Measurements from ENCODE around the gene SENP7. TPM values are rescaled to one million over a fixed set of nuclear protein-coding genes. Genes with fewer than 3 reads are reported as not detected.

SENP7 gene
- total RNA-seq, 4 donors from 2014 or later = 13.5 to 44.6 (median 20.2) TPM

DNA sequence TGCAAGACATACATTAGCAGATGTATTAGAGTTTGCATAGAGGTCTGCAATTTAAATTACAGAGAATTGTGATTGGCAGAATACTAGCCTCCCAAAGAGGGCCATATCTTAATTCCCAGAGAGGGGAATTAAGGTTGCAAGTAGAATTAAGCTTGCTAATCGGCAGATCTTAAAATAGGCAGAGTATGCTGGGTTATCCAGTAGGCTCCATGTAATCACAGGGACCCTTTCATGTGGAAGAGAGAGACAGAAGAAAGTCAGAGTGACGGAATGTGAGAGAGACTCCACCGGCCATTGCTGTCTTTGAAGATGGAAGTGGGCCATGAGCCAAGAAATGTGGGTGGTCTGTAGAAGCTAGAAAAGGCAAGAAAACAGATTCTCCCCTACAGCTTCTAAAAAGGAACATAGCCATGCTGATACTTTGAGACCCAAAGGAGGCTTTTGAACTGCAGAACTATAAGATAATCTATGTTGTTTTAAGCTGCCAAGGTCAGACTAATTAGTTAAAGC lies 231.4 kb downstream of the SENP7 start:
- H3K36me3 ChIP-seq = no peaks in the 10 kb centered on the region
- no peak overlapping the region for H3K27ac ChIP-seq
- H3K4me3 ChIP-seq = no peak overlapping the region
- H3K9me3 ChIP-seq = no peaks in the 10 kb centered on the region
- TF ChIP-seq, protein P1, sequence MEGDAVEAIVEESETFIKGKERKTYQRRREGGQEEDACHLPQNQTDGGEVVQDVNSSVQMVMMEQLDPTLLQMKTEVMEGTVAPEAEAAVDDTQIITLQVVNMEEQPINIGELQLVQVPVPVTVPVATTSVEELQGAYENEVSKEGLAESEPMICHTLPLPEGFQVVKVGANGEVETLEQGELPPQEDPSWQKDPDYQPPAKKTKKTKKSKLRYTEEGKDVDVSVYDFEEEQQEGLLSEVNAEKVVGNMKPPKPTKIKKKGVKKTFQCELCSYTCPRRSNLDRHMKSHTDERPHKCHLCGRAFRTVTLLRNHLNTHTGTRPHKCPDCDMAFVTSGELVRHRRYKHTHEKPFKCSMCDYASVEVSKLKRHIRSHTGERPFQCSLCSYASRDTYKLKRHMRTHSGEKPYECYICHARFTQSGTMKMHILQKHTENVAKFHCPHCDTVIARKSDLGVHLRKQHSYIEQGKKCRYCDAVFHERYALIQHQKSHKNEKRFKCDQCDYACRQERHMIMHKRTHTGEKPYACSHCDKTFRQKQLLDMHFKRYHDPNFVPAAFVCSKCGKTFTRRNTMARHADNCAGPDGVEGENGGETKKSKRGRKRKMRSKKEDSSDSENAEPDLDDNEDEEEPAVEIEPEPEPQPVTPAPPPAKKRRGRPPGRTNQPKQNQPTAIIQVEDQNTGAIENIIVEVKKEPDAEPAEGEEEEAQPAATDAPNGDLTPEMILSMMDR (IDR thresholded peaks at IDR 0.05) = no peak
- no peak for TF ChIP-seq POLR2A (IDR thresholded peaks at IDR 0.05)
- H3K4me1 ChIP-seq = no peaks in the 10 kb centered on the region
- no peaks in the 10 kb centered on the region for H3K27me3 ChIP-seq
- DNase-seq = no peak

DNA sequence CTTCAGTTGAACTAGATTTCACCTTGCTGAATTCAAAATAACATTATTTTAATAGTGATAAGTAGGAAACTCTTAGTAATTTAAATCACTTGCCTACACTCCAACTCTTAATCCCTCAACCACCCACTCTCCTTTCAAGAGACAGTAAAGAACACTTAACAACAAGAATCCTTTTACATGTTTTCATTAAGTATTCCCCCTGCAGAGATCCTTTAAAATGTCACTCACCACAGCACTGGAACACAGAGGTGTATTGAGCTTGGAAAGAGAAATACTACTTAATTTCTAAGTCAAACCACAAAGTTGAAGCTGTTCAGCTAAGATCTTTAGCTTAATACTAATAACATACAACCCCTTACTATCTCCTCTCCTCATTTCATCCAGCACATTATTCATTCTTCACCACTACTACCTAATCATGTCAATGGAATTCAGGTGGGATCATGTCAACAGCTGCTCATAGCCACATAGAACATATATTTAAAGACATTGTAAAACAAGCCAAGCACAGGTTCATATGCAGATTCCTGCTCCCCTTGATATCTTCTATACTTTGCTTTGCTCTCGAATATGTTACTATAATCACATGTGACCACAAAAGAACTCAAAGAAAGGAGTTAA lies 233.1 kb downstream of the SENP7 start:
- TF ChIP-seq, protein P1 (IDR thresholded peaks at IDR 0.05) = no peak
- no peak for TF ChIP-seq POLR2A (IDR thresholded peaks at IDR 0.05)
- Histone ChIP-seq H3K9me3 (no peaks in the 10 kb centered on the region), H3K4me3 (no peak overlapping the region), H3K27me3 (no peaks in the 10 kb centered on the region), H3K27ac (no peak overlapping the region), H3K36me3 (no peaks in the 10 kb centered on the region), H3K4me1 (no peaks in the 10 kb centered on the region)
- no peak for DNase-seq

DNA sequence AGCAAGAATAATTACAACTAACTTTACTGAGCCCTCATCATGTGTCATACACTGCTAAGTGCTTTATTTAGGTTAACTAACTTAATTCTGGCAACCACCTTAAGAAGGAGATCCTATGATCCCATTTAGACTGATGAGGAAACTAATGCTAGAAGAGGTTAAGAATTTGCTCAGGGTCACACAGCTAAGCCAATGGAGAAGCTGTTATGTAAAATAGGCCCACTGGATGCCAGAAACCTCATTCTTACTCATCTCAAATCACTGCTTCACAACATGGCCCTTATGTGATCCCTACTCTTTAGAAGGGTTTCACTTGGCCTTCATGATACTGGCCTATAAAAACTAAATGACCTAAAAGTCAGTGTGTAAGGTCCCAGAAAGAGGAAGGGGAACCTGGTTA lies 233.8 kb downstream of the SENP7 start:
- no peak for DNase-seq

DNA sequence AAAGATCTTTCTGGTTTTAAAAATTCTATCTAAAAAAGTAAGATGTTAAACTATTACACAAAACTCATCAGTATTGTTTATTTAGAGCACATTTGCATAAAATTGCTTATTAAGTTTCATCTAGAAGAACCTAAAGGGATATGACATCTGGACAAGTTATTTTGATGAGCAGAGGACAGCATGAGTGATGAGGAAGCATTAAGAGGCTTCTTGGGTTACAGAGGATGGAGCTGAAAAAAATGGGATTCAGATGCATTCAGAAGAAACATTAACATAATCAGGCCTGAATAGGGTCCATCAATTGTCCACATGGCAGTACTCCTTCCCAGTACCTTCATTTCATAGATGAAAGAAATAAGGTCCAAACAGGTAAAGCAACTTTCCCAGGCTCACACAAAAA lies 234.3 kb downstream of the SENP7 start:
- no peak for DNase-seq
- no peaks in the 10 kb centered on the region for H3K9me3 ChIP-seq
- no peaks in the 10 kb centered on the region for H3K27me3 ChIP-seq
- H3K4me1 ChIP-seq = no peaks in the 10 kb centered on the region
- no peaks in the 10 kb centered on the region for H3K36me3 ChIP-seq
- no peak overlapping the region for H3K4me3 ChIP-seq
- TF ChIP-seq, protein P1 (IDR thresholded peaks at IDR 0.05) = no peak
- TF ChIP-seq POLR2A (IDR thresholded peaks at IDR 0.05) = no peak
- H3K27ac ChIP-seq = no peak overlapping the region

More for the DNA sequence above, 233.8 kb downstream of the SENP7 start:
- no peak overlapping the region for H3K4me3 ChIP-seq
- H3K36me3 ChIP-seq = no peaks in the 10 kb centered on the region
- no peak overlapping the region for H3K27ac ChIP-seq
- no peaks in the 10 kb centered on the region for H3K4me1 ChIP-seq
- no peak for TF ChIP-seq POLR2A (IDR thresholded peaks at IDR 0.05)
- TF ChIP-seq, protein P1 (IDR thresholded peaks at IDR 0.05) = no peak
- H3K9me3 ChIP-seq = no peaks in the 10 kb centered on the region
- no peaks in the 10 kb centered on the region for H3K27me3 ChIP-seq

Small RNA genes lying within 50 kb of the gene (small RNA-seq; reads per million reads assigned to genes)
- gene RF00019 = 0 reads per million in 2 donors

Other genes with a start within 250 kb of the SENP7 start
- under 1 TPM; 0.27 to 0.83 (median 0.36) TPM for gene IMPG2, start 192.6 kb downstream of the SENP7 start, total RNA-seq
- 10 to 100 TPM in 3 of 4 donors, 1 to 10 TPM in 1; 8.5 to 28.9 (median 13.1) TPM for gene TRMT10C, start 48.7 kb upstream of the SENP7 start, total RNA-seq
- 100 to 1,000 TPM in 1 of 4 donors, 10 to 100 TPM in 3; 61.9 to 106 (median 69.8) TPM for gene PCNP, start 61.0 kb upstream of the SENP7 start, total RNA-seq
- gene ZBTB11, start 163.9 kb upstream of the SENP7 start, total RNA-seq = 10 to 100 TPM; 15.5 to 25.5 (median 22.9) TPM
- 100 to 1,000 TPM; 392 to 657 (median 458) TPM for gene RPL24, start 173.5 kb upstream of the SENP7 start, total RNA-seq
- gene CEP97, start 211.4 kb upstream of the SENP7 start, total RNA-seq = 10 to 100 TPM in 1 of 4 donors, 1 to 10 TPM in 3; 3.3 to 18.2 (median 4.7) TPM

Data from Peyer's patch (tissue), 4 donors.